ENCODE measurements around the gene BCOR. TPM values are rescaled to one million over a fixed set of nuclear protein-coding genes. Genes with fewer than 3 reads are reported as not detected.

BCOR gene
- total RNA-seq, 6 experiments from 2014 or later = 15.0 to 20.3 (median 18.3) TPM

DNA sequence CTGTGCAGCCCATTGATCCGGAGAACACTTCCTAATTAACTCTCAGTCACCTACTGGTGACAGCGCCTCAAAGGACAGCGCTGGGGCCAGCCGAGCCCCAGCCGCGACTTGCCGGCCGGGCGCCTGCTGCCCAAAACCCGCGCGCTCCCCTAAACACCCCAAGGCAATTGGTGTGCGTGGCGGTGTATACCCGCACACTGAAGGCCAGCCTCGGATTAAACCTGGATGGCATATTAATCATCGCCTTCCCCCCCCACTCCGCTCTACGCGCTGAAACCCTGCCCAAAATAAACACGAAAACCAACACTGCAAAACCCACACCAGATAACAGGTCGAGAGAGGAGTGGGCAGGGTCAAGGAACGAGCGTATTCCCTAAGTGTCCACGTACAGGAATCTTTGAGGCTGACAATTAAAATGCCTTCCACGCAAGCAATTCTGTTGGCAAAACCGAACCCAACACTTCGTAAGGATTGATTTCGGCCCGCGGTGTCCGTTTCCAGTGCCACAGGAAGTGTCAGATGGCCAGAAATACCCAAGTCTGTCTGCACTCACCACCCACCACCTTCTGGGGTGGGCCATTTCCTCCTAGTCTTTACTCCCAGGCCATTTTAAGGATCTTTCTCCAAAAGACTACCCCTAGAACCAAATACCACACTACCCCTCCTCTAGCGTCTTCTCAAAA is 2.7 kb downstream of the BCOR start:
- peak overlapping the region; percentile 78 for H3K27ac Mint-ChIP-seq
- DNase-seq = no peak
- no peaks in the 10 kb centered on the region for H3K36me3 Mint-ChIP-seq (ENCODE audit: low read depth)
- TF ChIP-seq, protein P1, sequence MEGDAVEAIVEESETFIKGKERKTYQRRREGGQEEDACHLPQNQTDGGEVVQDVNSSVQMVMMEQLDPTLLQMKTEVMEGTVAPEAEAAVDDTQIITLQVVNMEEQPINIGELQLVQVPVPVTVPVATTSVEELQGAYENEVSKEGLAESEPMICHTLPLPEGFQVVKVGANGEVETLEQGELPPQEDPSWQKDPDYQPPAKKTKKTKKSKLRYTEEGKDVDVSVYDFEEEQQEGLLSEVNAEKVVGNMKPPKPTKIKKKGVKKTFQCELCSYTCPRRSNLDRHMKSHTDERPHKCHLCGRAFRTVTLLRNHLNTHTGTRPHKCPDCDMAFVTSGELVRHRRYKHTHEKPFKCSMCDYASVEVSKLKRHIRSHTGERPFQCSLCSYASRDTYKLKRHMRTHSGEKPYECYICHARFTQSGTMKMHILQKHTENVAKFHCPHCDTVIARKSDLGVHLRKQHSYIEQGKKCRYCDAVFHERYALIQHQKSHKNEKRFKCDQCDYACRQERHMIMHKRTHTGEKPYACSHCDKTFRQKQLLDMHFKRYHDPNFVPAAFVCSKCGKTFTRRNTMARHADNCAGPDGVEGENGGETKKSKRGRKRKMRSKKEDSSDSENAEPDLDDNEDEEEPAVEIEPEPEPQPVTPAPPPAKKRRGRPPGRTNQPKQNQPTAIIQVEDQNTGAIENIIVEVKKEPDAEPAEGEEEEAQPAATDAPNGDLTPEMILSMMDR (IDR thresholded peaks at IDR 0.05) = no peak
- H3K4me3 Mint-ChIP-seq = peak overlapping the region; percentile 92
- H3K9me3 Mint-ChIP-seq = no peaks in the 10 kb centered on the region
- peaks cover 31% of the 10 kb centered on the region for H3K4me1 Mint-ChIP-seq (ENCODE audit: low read depth)
- H3K27me3 Mint-ChIP-seq (ENCODE audit: insufficient read depth) = no peaks in the 10 kb centered on the region

DNA sequence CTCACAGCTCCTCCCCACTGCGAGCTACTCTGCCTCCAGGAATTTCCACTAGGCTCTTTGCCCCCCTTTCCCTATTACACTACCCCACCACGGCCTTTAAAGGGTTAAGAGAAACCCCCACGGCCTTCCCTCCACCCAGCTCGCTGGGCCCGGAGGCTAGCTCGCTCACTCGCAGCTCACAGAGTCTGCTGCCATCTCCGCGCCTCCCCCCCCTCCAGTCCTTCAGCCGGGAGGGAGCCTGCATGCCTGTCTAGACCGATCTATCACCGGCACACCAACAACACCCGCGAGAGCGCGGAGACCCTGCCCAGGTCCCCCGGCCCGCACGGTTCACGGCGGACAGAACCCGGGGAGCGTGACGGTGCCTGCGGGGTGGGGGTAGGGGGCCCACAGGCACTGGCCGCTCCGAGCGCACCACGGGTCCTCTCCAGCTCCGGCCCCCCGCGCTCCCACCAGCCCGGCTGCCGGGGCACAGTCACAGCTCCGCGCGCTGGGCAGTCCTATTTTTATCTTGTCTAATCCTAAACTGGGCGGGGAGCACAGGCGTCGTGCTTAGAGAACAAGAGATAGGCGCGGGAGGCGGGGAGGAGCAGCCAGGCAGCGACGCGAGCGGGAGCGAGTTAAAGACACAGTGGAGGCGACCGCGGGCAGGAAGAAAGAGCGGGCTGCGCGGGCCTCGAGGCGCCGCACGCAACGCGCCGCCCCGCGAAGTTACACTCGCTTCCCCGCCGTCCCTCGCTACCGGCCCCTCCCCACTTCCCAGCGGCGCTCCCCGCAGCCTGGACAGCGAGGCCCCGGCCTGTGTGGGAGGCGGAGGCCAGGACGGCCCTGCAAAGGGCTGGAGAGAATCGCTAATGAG is 3.5 kb downstream of the BCOR start:
- H3K9me3 Mint-ChIP-seq = no peaks in the 10 kb centered on the region
- peak overlapping the region; percentile 33; the same call in 1 of the 2 replicates for H3K27ac Mint-ChIP-seq
- TF ChIP-seq, protein P1 (IDR thresholded peaks at IDR 0.05) = no peak
- H3K4me3 Mint-ChIP-seq = peak overlapping the region; percentile 92
- H3K36me3 Mint-ChIP-seq (ENCODE audit: low read depth) = no peaks in the 10 kb centered on the region
- peaks cover 29% of the 10 kb centered on the region for H3K4me1 Mint-ChIP-seq (ENCODE audit: low read depth)
- no peaks in the 10 kb centered on the region for H3K27me3 Mint-ChIP-seq (ENCODE audit: insufficient read depth)
- DNase-seq = peak; percentile 27

DNA sequence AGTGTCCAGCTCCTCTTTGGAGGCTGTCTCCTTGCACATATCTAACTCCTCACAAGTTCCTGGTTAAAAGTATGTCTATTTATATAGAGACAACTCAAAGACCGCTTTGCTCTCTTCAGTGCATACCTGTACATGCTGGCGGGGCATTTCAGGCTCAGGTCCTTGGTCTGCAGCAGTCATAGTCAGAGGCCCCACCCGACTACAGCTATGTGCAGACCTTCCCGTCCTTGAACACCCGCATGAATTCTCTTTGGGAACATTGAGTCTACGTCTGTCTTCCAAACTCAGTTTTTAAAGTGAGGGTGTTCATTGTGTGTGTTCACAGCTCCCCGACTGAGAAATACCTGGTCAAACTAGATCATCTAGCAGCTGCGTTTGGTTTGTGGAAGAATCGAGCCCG is 4.2 kb downstream of the BCOR start:
- peaks cover 33% of the 10 kb centered on the region for H3K4me1 Mint-ChIP-seq (ENCODE audit: low read depth)

DNA sequence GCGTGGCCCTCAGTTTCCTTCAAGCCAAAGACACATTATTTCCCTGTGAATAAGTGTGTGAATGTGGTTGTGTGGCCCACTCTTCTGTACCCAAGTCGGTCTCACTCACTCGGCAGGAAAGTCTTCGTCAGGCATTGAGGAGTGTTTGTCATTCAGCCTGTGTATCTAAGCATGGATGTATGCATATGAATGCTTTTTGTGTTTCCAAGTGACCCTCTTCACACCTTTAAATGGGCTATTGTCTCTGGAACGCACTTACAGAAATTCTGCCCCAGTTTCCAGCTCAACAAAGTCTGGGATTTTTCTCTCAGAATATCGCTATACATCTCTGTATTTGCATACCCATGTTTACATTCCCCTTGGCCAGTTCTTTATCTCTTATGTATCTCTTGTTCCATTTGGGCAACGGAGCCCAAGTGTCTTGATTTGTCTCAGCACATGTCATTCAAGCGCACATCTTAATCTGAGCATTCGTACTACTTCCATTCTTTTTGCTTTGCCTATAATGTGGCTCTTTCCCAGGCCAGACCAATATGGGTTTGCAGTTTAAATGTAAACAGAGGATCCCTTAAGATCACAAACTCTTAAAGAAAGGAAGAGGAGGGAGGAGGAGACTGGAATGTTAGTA is 4.8 kb downstream of the BCOR start:
- Mint-ChIP-seq H3K4me1 (ENCODE audit: low read depth) (peaks cover 40% of the 10 kb centered on the region), H3K36me3 (ENCODE audit: low read depth) (no peaks in the 10 kb centered on the region), H3K9me3 (no peaks in the 10 kb centered on the region), H3K27ac (no peak overlapping the region), H3K4me3 (no peak overlapping the region), H3K27me3 (ENCODE audit: insufficient read depth) (no peaks in the 10 kb centered on the region)
- TF ChIP-seq, protein P1 (IDR thresholded peaks at IDR 0.05) = no peak
- DNase-seq = no peak

More for the DNA sequence above, 4.2 kb downstream of the BCOR start:
- DNase-seq = no peak
- TF ChIP-seq, protein P1 (IDR thresholded peaks at IDR 0.05) = no peak
- H3K27ac Mint-ChIP-seq = 0 out of 2 replicates have a peak overlapping the region, but pooled peaks have one; percentile 33
- H3K36me3 Mint-ChIP-seq (ENCODE audit: low read depth) = no peaks in the 10 kb centered on the region
- no peaks in the 10 kb centered on the region for H3K27me3 Mint-ChIP-seq (ENCODE audit: insufficient read depth)
- no peaks in the 10 kb centered on the region for H3K9me3 Mint-ChIP-seq
- H3K4me3 Mint-ChIP-seq = peak overlapping the region; percentile 92

DNA sequence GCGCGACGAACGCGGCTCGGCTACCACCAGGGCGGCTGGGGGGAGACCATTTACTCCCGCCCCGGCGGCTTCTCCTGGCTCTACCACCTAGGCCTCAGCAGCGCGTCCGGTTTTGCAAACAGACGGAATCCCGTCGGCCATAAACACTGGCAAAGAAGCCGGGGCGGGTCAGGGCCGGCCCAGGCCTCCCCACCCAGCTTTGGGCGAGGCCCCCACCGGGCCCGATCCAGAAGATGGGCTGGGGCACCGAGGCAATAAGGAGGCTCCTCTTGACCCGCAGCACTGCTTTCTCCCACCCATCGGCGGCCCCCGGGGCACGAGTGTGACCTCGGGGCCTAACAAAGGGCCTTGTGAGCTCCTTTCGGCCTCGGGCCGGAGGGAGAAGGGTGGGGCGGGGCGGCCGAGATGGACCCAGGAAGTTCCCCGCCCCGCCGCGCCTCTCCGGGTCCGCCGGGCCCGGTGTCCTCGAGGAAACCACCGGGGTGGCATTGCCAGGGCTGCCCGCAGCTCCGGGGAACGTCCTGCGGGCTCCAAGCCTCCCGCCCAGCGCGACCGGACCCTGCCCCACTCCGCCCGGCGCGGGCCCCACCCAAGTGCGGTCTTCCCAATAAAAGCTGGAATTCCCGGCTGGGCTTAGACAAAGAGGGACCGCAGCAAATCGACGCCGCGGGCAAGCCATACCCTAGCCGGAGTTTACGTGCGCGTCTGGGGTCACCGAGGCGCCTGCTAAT is 5.9 kb downstream of the BCOR start:
- TF ChIP-seq, protein P1 (IDR thresholded peaks at IDR 0.05) = no peak
- DNase-seq = no peak

More for the DNA sequence above, 5.9 kb downstream of the BCOR start:
- no peaks in the 10 kb centered on the region for H3K27me3 Mint-ChIP-seq (ENCODE audit: insufficient read depth)
- H3K27ac Mint-ChIP-seq = no peak overlapping the region
- H3K4me1 Mint-ChIP-seq (ENCODE audit: low read depth) = peaks cover 48% of the 10 kb centered on the region
- H3K4me3 Mint-ChIP-seq = no peak overlapping the region
- no peaks in the 10 kb centered on the region for H3K9me3 Mint-ChIP-seq
- H3K36me3 Mint-ChIP-seq (ENCODE audit: low read depth) = no peaks in the 10 kb centered on the region

Measured in HFFc6 (cell line).